HepG2 (cell line): ENCODE measurements around the gene MTA2. TPM values are rescaled to one million over a fixed set of nuclear protein-coding genes. Genes with fewer than 3 reads are reported as not detected.

Experiments used
- BCL3 ChIP-seq: sonication (generic); formaldehyde crosslinking; IDR thresholded peaks from 2 replicates; pipeline ENCODE4 v1.5.1; 2020; ENCODE audit warnings: mild to moderate bottlenecking, missing genetic modification reagents, moderate library complexity
- DMAP1 ChIP-seq: IDR thresholded peaks from 2 replicates; pipeline ENCODE4 v1.6.1; 2016
- ELF4 ChIP-seq: sonication (generic); formaldehyde crosslinking; IDR thresholded peaks from 2 replicates; pipeline ENCODE4 v1.5.0; 2020; ENCODE audit warnings: missing genetic modification reagents, mild to moderate bottlenecking, moderate library complexity, borderline replicate concordance
- HIVEP1 ChIP-seq: sonication (generic); formaldehyde crosslinking; IDR thresholded peaks from 2 replicates; pipeline ENCODE4 v1.4.0; 2020; ENCODE audit warnings: mild to moderate bottlenecking, missing genetic modification reagents
- JUND ChIP-seq: sonication (generic); formaldehyde crosslinking; IDR thresholded peaks from 2 replicates; pipeline ENCODE4 v1.8.0; 2022; ENCODE audit warnings: mild to moderate bottlenecking, missing genetic modification reagents
- KAT7 ChIP-seq: IDR thresholded peaks from 2 replicates; pipeline ENCODE4 v1.6.1; 2018; ENCODE audit warnings: borderline replicate concordance, missing compliant biosample characterization
- MXD4 ChIP-seq: IDR thresholded peaks from 2 replicates; pipeline ENCODE4 v1.6.1; 2016; ENCODE audit warnings: mild to moderate bottlenecking, missing biosample characterization, missing genetic modification reagents
- PHF20 ChIP-seq: sonication (generic); formaldehyde crosslinking; IDR thresholded peaks from 2 replicates; pipeline ENCODE4 v1.5.0; 2020; ENCODE audit warnings: mild to moderate bottlenecking, missing genetic modification reagents
- RARG ChIP-seq: sonication (generic); formaldehyde crosslinking; IDR thresholded peaks from 2 replicates; pipeline ENCODE4 v1.4.0; 2020; ENCODE audit warnings: low read depth, mild to moderate bottlenecking, missing genetic modification reagents
- RFXAP ChIP-seq: sonication (generic); formaldehyde crosslinking; IDR thresholded peaks from 2 replicates; pipeline ENCODE4 v1.4.0; 2020; ENCODE audit warnings: missing genetic modification reagents, borderline replicate concordance
- SOX6 ChIP-seq, 2 experiments: fragments of 450-650 bp in 1 of 2; sonication (generic) in 1 of 2; formaldehyde crosslinking in 1 of 2; IDR thresholded peaks; 2 replicates each; pipeline versions ENCODE4 v1.4.0 to v1.6.1; 2017 to 2020; ENCODE audit warnings: antibody characterized with exemption in 1 of 2, mild to moderate bottlenecking in 1 of 2, missing genetic modification reagents in 1 of 2
- STAG1 ChIP-seq: sonication (generic); formaldehyde crosslinking; IDR thresholded peaks from 2 replicates; pipeline ENCODE4 v1.4.0; 2020; ENCODE audit warnings: missing genetic modification reagents
- ZNF7 ChIP-seq: IDR thresholded peaks from 2 replicates; pipeline ENCODE4 v1.6.1; 2016; ENCODE audit warnings: missing biosample characterization, missing genetic modification reagents
- ZNF709 ChIP-seq: sonication (generic); formaldehyde crosslinking; IDR thresholded peaks from 2 replicates; pipeline ENCODE4 v1.5.0; 2020; ENCODE audit warnings: mild to moderate bottlenecking, missing genetic modification reagents
- polyA plus RNA-seq, 8 experiments: library from polyadenylated mRNA; depleted of rRNA in 3 of 8; stranded (reverse) in 7 of 8; unstranded in 1 of 8; fragments of >200 nt; fragmentation: Illumina TruSeq in 4 of 8; extraction: Trizol in 4 of 8; gene quantifications; 2 replicates each; pipeline versions ENCODE4 v1.2.1 to v1.2.3, GENCODE V29; 2011 to 2016; ENCODE audit warnings: low read depth in 4 of 8, missing spikeins in 1 of 8, mixed read lengths in 1 of 8; ENCODE audit not compliant: insufficient read depth in 1 of 8
- total RNA-seq, 5 experiments: library from RNA; depleted of rRNA; stranded (reverse); fragments of >200 nt; fragmentation: Illumina TruSeq; extraction: Trizol; gene quantifications; 2 replicates each; pipeline ENCODE4 v1.2.3, GENCODE V29; 2016; ENCODE audit warnings: low read depth in 1 of 5
- TF ChIP-seq, protein P1 (sequence below): sonication (generic); formaldehyde crosslinking; IDR thresholded peaks from 2 replicates; pipeline ENCODE4 v1.8.1; 2023; ENCODE audit warnings: mild to moderate bottlenecking, inconsistent platforms, moderate library complexity, missing genetic modification reagents, borderline replicate concordance
- TF ChIP-seq, protein P2 (sequence below): sonication (generic); formaldehyde crosslinking; IDR thresholded peaks from 2 replicates; pipeline ENCODE4 v1.4.0; 2020; ENCODE audit warnings: missing genetic modification reagents
- TF ChIP-seq, protein P3 (sequence below): sonication (generic); formaldehyde crosslinking; IDR thresholded peaks from 2 replicates; pipeline ENCODE4 v1.8.1; 2022; ENCODE audit warnings: mild to moderate bottlenecking, missing genetic modification reagents
- TF ChIP-seq, protein P4 (sequence below): sonication (generic); formaldehyde crosslinking; conservative IDR thresholded peaks from 2 replicates; pipeline ENCODE4 v1.4.0; 2020; ENCODE audit warnings: mild to moderate bottlenecking, missing genetic modification reagents, moderate library complexity
- TF ChIP-seq, protein P5 (sequence below): sonication (generic); formaldehyde crosslinking; IDR thresholded peaks from 2 replicates; pipeline ENCODE4 v1.4.0; 2020; ENCODE audit warnings: missing genetic modification reagents

MTA2 gene
- total and polyA plus RNA-seq, 2 of the 13 experiments (the other 11 are each of a cell fraction or from before 2014, with no cell fraction given): 14.0 to 70.0 TPM

- TF ChIP-seq HIVEP1 (no peak), DMAP1 (CRISPR knock-in tag) (peak; percentile 82), BCL3 (CRISPR knock-in tag) (peak; percentile 90), RFXAP (peak; percentile 16; the same call in 1 of the 2 replicates), JUND (no peak), SOX6 (IDR thresholded peaks at IDR 0.05) (no peak), SOX6 (CRISPR knock-in tag; IDR thresholded peaks at IDR 0.05) (peak; percentile 47), ELF4 (CRISPR knock-in tag) (peak; percentile 69; the same call in 1 of the 2 replicates), ZNF7 (CRISPR knock-in tag) (no peak), MXD4 (CRISPR knock-in tag) (peak; percentile 54; the same call in 1 of the 2 replicates), PHF20 (CRISPR knock-in tag) (no peak), RARG (CRISPR knock-in tag) (no peak), STAG1 (CRISPR knock-in tag) (peak; percentile 33; the same call in 1 of the 2 replicates), KAT7 (0 out of 2 replicates have a peak, but pooled peaks have one; percentile 48), ZNF709 (CRISPR knock-in tag) (peak; percentile 71)
- TF ChIP-seq, protein P1, sequence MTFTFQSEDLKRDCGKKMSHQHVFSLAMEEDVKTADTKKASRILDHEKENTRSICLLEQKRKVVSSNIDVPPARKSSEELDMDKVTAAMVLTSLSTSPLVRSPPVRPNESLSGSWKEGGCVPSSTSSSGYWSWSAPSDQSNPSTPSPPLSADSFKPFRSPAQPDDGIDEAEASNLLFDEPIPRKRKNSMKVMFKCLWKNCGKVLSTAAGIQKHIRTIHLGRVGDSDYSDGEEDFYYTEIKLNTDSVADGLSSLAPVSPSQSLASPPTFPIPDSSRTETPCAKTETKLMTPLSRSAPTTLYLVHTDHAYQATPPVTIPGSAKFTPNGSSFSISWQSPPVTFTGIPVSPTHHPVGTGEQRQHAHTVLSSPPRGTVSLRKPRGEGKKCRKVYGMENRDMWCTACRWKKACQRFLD (CRISPR knock-in tag): peak; percentile 20; the same call in 1 of the 2 replicates
- TF ChIP-seq, protein P2, sequence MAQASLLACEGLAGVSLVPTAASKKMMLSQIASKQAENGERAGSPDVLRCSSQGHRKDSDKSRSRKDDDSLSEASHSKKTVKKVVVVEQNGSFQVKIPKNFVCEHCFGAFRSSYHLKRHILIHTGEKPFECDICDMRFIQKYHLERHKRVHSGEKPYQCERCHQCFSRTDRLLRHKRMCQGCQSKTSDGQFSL: peak; percentile 52; the same call in 1 of the 2 replicates
- TF ChIP-seq, protein P3, sequence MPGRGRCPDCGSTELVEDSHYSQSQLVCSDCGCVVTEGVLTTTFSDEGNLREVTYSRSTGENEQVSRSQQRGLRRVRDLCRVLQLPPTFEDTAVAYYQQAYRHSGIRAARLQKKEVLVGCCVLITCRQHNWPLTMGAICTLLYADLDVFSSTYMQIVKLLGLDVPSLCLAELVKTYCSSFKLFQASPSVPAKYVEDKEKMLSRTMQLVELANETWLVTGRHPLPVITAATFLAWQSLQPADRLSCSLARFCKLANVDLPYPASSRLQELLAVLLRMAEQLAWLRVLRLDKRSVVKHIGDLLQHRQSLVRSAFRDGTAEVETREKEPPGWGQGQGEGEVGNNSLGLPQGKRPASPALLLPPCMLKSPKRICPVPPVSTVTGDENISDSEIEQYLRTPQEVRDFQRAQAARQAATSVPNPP (CRISPR knock-in tag): peak; percentile 51; the same call in 1 of the 2 replicates
- TF ChIP-seq, protein P4, sequence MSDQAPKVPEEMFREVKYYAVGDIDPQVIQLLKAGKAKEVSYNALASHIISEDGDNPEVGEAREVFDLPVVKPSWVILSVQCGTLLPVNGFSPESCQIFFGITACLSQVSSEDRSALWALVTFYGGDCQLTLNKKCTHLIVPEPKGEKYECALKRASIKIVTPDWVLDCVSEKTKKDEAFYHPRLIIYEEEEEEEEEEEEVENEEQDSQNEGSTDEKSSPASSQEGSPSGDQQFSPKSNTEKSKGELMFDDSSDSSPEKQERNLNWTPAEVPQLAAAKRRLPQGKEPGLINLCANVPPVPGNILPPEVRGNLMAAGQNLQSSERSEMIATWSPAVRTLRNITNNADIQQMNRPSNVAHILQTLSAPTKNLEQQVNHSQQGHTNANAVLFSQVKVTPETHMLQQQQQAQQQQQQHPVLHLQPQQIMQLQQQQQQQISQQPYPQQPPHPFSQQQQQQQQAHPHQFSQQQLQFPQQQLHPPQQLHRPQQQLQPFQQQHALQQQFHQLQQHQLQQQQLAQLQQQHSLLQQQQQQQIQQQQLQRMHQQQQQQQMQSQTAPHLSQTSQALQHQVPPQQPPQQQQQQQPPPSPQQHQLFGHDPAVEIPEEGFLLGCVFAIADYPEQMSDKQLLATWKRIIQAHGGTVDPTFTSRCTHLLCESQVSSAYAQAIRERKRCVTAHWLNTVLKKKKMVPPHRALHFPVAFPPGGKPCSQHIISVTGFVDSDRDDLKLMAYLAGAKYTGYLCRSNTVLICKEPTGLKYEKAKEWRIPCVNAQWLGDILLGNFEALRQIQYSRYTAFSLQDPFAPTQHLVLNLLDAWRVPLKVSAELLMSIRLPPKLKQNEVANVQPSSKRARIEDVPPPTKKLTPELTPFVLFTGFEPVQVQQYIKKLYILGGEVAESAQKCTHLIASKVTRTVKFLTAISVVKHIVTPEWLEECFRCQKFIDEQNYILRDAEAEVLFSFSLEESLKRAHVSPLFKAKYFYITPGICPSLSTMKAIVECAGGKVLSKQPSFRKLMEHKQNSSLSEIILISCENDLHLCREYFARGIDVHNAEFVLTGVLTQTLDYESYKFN (CRISPR knock-in tag): peak; percentile 70
- TF ChIP-seq, protein P5, sequence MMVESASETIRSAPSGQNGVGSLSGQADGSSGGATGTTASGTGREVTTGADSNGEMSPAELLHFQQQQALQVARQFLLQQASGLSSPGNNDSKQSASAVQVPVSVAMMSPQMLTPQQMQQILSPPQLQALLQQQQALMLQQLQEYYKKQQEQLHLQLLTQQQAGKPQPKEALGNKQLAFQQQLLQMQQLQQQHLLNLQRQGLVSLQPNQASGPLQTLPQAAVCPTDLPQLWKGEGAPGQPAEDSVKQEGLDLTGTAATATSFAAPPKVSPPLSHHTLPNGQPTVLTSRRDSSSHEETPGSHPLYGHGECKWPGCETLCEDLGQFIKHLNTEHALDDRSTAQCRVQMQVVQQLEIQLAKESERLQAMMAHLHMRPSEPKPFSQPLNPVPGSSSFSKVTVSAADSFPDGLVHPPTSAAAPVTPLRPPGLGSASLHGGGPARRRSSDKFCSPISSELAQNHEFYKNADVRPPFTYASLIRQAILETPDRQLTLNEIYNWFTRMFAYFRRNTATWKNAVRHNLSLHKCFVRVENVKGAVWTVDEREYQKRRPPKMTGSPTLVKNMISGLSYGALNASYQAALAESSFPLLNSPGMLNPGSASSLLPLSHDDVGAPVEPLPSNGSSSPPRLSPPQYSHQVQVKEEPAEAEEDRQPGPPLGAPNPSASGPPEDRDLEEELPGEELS (CRISPR knock-in tag): peak; percentile 67; the same call in 1 of the 2 replicates
Observed at GRCh38 chr11:62545437-62546243, 56.0 kb downstream of the MTA2 start (continued).
